Activated CD8-positive, alpha-beta memory T cell treated with anti-CD3 and anti-CD28 coated beads for 36 hours (primary cell): ENCODE data around the gene FNDC3B. TPM values are rescaled to one million over a fixed set of nuclear protein-coding genes. Genes with fewer than 3 reads are reported as not detected.

ENCODE experiments used
- CTCF ChIA-PET: fragments of 350-600 bp; sonication (Branson Sonifier 250); formaldehyde crosslinking; loops from one replicate; lab custom pipeline; 2021; ENCODE audit warnings: antibody characterized with exemption; lab: Charles Lee
- POLR2A ChIA-PET: fragments of 350-600 bp; sonication (Branson Sonifier 250); formaldehyde crosslinking; loops from one replicate; lab custom pipeline; 2021; ENCODE audit warnings: antibody characterized with exemption; lab: Charles Lee
- total RNA-seq, 2 experiments: library from RNA; stranded (reverse); gene quantifications; one replicate each; pipeline ENCODE4 v1.2.3, GENCODE V29; 2021

The FNDC3B gene
- total RNA-seq, 2 experiments from 2014 or later, result 19.0 to 24.2 TPM

DNA sequence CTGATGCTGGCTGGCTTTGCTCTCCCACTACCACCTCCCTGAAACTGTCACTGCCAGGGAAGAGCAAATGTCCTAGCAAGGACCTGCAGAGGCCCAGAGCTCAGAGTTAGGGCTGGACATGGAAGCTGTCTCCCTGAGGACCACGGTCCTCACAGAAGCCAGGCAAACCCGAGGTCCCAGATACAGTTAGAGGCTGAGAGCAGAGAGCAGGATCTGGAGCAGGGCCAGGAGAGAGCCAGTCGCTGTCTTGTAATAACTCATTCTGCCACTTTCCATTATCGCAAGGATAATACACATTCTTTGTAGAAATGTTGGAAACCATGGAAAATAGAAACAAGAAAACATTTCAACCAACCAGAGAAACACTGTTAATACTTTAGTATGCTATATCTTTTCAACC is 398.8 kb downstream of the FNDC3B start:
- POLR2A ChIA-PET, result no interaction called here
- CTCF ChIA-PET, result no interaction called here

DNA sequence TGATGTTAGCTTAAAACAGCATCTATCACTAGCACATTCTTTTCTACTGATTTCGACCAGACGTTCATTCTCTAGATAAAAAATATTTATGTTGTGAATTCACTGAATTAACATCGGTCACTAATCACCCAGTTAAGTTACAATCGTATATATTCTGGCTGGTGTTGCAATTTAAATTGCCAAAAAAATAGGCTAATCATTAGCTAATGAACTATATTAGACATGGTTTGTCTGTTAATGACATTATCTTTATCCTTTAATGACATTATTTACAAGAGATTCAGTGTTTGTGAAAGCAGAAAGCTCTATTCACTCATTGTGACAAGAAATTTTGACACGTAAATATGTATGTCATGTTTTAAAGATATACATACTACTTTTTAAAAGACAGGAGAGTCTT is 402.2 kb downstream of the FNDC3B start:
- POLR2A ChIA-PET, result no interaction called here
- CTCF ChIA-PET, result no interaction called here

DNA sequence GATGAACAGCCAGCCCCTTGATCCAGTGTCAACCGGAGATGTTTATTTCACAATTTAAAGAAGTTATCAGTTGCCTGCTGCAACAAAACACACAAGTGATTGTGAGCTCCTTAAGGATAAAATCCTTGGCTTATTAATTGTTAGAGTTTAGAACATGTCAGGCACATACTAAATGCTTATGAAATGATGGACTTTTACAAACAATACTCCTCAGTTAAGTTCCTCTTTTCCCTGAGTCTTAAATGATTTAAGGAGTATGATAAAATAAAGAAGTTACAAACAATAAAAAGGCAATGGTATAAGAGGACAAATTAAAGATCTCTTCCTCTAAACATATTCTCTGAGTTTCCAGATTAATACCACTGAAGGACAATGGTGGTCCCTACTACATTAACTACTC is 403.2 kb downstream of the FNDC3B start:
- ChIA-PET POLR2A (no interaction called here), CTCF (no interaction called here)

DNA sequence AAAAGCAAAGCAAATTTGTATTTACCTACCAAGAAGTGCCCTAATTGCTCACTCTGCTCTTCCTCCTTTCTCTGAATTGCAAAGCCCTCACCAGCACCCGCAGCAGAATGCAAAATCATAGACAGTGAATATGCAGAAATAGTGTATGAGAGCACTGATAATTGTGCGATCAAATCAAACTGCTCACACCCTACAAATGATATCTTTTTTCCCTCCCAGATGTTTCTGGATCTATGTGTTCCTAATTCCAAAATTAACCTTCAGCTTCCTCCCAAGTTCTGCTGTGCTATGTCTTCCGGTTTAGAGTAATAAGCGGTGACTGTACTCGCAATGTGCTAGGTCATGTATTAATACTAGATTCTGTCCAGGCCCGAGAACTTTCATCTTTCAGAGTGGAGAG is 405.4 kb downstream of the FNDC3B start:
- POLR2A ChIA-PET, result no interaction called here
- CTCF ChIA-PET, result no interaction called here

DNA sequence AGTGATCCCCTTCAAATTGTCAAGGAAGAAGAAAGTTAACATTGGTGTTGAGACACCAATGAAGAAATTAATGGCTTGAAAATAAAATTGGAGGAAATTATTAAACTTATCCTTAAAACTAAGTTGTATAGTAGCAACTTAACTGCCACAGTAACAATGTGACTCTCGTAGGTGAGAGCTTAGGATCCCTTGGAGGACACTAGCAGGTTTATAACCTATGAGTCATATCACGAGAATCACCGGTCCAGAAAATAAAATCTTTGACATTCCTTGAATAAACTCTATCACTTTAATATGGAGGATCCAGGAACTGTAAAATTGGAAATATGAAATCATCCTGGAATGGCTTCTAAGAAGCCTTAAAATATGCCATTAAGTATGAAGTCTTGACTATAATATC is 406.8 kb downstream of the FNDC3B start:
- POLR2A ChIA-PET, result no interaction called here
- CTCF ChIA-PET, result no interaction called here

DNA sequence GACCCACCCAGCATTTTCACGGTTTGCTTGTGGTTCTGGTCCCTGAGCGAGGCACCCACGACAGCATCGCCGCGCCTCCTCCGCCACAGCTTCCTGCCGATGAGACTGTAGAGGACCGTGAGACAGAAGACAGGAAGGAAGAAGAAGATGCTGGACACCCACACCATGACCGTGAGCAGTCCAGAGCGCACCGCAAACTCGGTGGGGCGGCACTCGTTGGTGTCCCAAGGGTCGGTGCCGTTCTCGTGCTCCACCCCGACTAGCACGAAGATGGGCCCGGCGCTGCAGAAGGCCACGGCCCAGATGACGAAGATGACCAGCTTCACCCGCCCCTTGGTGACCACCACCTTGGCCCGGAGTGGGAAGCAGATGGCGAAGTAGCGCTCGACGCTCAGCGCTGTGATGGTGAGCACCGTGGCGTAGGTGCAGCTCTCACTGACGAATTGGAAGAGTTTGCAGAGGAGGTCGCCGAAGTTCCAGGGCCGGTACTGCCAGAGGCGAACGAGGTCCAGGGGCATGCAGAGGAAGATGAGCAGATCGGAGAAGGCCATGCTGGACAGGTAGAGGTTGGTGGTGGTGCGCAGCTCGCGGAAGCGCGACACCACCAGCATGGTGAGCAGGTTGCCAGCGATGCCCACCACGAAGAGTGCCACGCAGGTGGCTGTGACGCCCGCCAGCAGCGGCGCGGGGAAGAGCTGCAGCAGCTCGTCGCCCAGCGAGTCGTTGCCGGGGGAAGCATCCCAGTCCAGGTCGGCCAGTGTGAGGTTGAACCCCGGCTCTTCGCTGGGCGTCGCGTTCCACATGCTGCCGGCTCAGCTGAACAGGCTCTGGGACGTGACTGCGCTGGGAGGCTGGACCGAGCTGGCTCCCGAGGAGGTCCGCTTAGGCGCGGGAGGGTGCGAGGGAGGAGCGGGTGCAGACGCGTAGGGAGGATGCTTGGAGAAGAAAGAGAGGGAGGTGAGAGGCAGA is 408.5 kb downstream of the FNDC3B start, which contains the start of gene GHSR:
Gene GHSR, minus strand, starts transcription at position 846 of the 969 bp plus-strand sequence. Its CDS starts 43 bp downstream, at position 803.
- ChIA-PET POLR2A (no interaction called here), CTCF (interaction anchor here (1.4 kb wide), 1 partner anchor 13 kb away, joined by 4 read pairs; no protein-coding TSS in a partner anchor)

DNA sequence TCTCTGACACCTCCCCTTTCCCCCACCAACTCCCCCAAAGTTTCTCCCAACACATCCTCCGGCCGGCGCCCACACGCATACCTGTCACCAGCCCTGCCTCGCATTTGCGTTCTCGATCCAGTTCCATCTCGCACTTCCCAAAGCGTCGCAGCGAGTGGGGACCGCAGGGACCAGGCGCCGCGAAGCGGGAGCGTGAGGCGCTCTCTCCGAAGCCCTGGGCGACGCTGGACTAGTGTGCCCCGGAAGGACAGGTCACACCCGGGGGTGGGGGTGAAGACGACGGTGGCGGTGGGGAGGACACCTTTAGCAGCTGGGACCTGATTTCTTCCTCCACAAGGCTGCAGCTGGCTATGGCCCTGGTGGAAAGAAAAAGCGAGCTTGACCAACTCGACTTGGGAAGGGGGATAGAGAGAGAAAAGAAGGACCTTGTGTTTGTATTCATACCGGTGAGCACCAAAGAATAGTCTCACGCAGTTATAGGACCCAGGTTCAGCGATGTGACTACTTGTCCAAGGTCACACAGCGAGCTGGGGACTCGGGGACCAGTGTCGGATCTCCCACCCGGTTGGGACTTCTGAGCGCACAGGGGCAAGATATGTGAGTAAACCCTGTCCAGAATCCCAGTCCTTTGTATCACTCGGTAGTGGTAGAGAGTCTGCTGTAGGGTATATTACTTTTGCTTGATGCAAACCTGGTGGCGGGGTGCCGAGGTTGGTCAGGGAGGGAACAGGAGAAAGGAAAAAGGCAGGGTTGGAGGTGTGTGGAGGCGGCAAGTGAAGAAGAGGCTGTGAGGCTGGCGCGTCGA is 409.5 kb downstream of the FNDC3B start:
- CTCF ChIA-PET, result interaction anchor here (1.4 kb wide), 1 partner anchor 12 kb away, joined by 4 read pairs; no protein-coding TSS in a partner anchor

GRCh38 chr3:172449466-172450149 is 410.2 kb downstream of the FNDC3B start:
- CTCF ChIA-PET, result no interaction called here

More for the DNA sequence above, 409.5 kb downstream of the FNDC3B start:
- POLR2A ChIA-PET, result no interaction called here

More at GRCh38 chr3:172449466-172450149, 410.2 kb downstream of the FNDC3B start:
- POLR2A ChIA-PET, result no interaction called here

Other genes starting within 250 kb of the FNDC3B start
- gene PLD1, start 229.1 kb upstream of the FNDC3B start, total RNA-seq, result under 1 TPM; 0.19 to 0.80 TPM
- not detected for gene TMEM212, start 196.2 kb upstream of the FNDC3B start, total RNA-seq